A673 (cell line): ENCODE data around the gene WDR82.

Source experiments
- CTCF ChIP-seq: fragments of 300-800, 200-600 bp; sonication (generic); conservative IDR thresholded peaks from 2 replicates; pipeline ENCODE4 v1.5.1; 2017; ENCODE audit warnings: low read depth, mild to moderate bottlenecking, antibody characterized with exemption, low read length, moderate library complexity, mixed read lengths
- EZH2 ChIP-seq: fragments of 200-600 bp; sonication (generic); IDR thresholded peaks from 2 replicates; pipeline ENCODE4 v1.6.1; 2017; ENCODE audit warnings: borderline replicate concordance, low read depth, mild to moderate bottlenecking, mixed read lengths, antibody characterized with exemption, low read length; ENCODE audit not compliant: poor library complexity, severe bottlenecking

GRCh38 chr3:52208556-52208955, 69.9 kb downstream of the WDR82 start:
- TF ChIP-seq CTCF, result no peak
- TF ChIP-seq EZH2, result no peak
